Measurements from ENCODE around the gene RNPS1.

Gene RNPS1

GRCh38 chr16:2214719-2214968 lies 53.3 kb downstream of the RNPS1 start, which contains the start of gene PGP:
PGP (minus strand) TSS chr16:2214840; CDS start chr16:2214777, 63 bp downstream.
- TF ChIP-seq, protein P1, sequence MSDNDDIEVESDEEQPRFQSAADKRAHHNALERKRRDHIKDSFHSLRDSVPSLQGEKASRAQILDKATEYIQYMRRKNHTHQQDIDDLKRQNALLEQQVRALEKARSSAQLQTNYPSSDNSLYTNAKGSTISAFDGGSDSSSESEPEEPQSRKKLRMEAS (IDR thresholded peaks at IDR 0.05; ENCODE audit: low read depth, low read length), result no peak
- TF ChIP-seq POLR2A (IDR thresholded peaks at IDR 0.05; ENCODE audit: extremely low read depth, insufficient read length) (no peak), MYC (IDR thresholded peaks at IDR 0.05; ENCODE audit: low read depth, low read length) (no peak), CTCF (IDR thresholded peaks at IDR 0.05; ENCODE audit: low read depth, low read length) (no peak)
- H3K4me3 ChIP-seq (ENCODE audit: low read depth, low read length), result peak within 1 kb of the TSS; percentile 98
- no peak for DNase-seq (ENCODE audit: low read depth)

GRCh38 chr16:2213817-2214718 lies 53.9 kb downstream of the RNPS1 start:
- DNase-seq (ENCODE audit: low read depth), result peak; percentile 51
- H3K4me3 ChIP-seq (ENCODE audit: low read depth, low read length), result peak overlapping the region; percentile 95
- TF ChIP-seq POLR2A (IDR thresholded peaks at IDR 0.05; ENCODE audit: extremely low read depth, insufficient read length) (peak; percentile 38), CTCF (IDR thresholded peaks at IDR 0.05; ENCODE audit: low read depth, low read length) (no peak), MYC (IDR thresholded peaks at IDR 0.05; ENCODE audit: low read depth, low read length) (no peak)
- TF ChIP-seq, protein P1 (IDR thresholded peaks at IDR 0.05; ENCODE audit: low read depth, low read length), result no peak

GRCh38 chr16:2212362-2213324 lies 55.3 kb downstream of the RNPS1 start:
- TF ChIP-seq CTCF (IDR thresholded peaks at IDR 0.05; ENCODE audit: low read depth, low read length), result no peak
- TF ChIP-seq, protein P1 (IDR thresholded peaks at IDR 0.05; ENCODE audit: low read depth, low read length), result 0 out of 2 replicates have a peak, but pooled peaks have one; percentile 10
- TF ChIP-seq POLR2A (IDR thresholded peaks at IDR 0.05; ENCODE audit: extremely low read depth, insufficient read length), result no peak
- TF ChIP-seq MYC (IDR thresholded peaks at IDR 0.05; ENCODE audit: low read depth, low read length), result peak; percentile 17; the same call in 1 of the 2 replicates
- DNase-seq (ENCODE audit: low read depth), result peak; percentile 76
- H3K4me3 ChIP-seq (ENCODE audit: low read depth, low read length), result peak overlapping the region; percentile 95

GRCh38 chr16:2211923-2212347 lies 56.0 kb downstream of the RNPS1 start:
- H3K4me3 ChIP-seq (ENCODE audit: low read depth, low read length), result peak overlapping the region; percentile 95
- DNase-seq (ENCODE audit: low read depth), result no peak
- TF ChIP-seq MYC (IDR thresholded peaks at IDR 0.05; ENCODE audit: low read depth, low read length), result no peak
- TF ChIP-seq CTCF (IDR thresholded peaks at IDR 0.05; ENCODE audit: low read depth, low read length), result no peak

DNA sequence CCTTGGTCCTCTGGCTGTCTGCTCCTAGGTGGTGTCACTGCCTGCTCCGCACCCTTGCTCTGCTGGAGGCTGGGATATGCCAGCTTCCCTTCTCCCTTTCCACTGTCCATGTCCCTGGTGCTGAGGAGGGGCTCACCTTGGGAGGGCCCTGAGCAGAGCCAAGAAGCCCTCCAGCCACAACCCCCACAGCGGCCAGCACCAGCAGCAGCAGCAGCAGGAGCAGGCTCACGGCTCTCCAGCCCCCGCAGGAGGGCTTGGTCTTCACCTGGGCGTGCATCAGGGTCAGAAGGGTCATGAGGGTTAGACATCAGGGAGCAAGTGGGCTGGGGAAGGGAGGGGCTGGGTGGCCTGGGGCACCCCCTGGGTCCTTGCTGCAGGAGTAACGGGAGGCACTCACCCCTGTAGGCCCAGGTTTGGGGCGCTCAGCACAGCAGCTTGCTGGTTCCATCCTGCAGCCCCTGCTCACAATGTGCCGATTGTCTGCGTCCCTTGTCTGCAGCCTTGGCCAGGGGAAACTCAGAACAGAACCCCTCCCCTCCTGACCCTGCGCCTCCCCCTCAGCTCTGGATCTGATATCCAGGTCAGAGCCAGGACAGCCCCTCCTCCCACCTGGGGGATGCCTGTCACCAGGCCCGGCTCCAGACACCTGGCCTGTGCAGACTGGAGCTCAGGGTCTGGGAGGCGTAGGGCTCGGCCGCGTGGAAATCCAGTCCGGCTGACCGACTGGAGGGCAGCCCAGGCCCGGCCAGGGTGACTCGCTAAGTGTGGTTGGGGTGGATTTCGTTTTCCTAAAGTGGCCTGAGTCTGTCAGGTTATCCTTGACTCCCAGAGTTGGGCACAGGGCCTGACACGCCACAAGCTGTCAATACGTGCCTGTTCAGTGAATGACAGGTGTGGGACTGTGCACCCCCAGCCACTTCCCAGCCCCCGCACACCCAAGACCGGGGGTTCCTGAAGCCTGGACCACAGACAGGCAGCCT lies 57.2 kb downstream of the RNPS1 start, which contains the start of gene BRICD5:
BRICD5 (minus strand) TSS at position 478 of the 980 bp plus-strand sequence; CDS start at position 448, 30 bp downstream.
- TF ChIP-seq POLR2A (IDR thresholded peaks at IDR 0.05; ENCODE audit: extremely low read depth, insufficient read length) (peak; percentile 3), CTCF (IDR thresholded peaks at IDR 0.05; ENCODE audit: low read depth, low read length) (no peak)
- no peak within 1 kb of the TSS for H3K4me3 ChIP-seq (ENCODE audit: low read depth, low read length)
- DNase-seq (ENCODE audit: low read depth), result no peak

All from NB4 (cell line).